22Rv1 (cell line): ENCODE results near the gene FAM241A.

Source experiments
- ZFX ChIP-seq: fragments of 450-650 bp; IDR thresholded peaks from 2 replicates; pipeline ENCODE4 v1.6.1; 2017; ENCODE audit warnings: antibody characterized with exemption, borderline replicate concordance
- TF ChIP-seq, protein P1 (sequence below): fragments of 450-650 bp; IDR thresholded peaks from 2 replicates; pipeline ENCODE4 v1.5.1; 2017; ENCODE audit warnings: mild to moderate bottlenecking

DNA sequence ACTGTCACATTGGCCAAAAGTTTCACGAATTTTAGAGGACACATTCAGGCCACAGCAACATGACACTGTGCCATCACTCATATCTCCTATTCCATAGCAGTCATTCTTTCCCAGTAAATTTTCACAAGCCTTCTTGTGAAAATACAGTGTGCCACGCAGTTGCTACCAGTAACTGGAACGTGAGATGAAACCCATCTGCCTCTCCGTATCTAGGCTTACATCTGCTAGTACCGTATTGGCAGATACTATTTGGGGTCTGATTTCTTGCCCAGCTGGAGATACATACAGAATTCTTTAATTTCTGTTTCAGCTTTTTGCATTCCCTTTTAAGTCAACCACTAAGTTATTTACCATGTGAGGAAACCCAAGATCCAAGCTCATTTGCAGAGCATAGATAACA, 8.7 kb upstream of the FAM241A start:
- TF ChIP-seq, protein P1, sequence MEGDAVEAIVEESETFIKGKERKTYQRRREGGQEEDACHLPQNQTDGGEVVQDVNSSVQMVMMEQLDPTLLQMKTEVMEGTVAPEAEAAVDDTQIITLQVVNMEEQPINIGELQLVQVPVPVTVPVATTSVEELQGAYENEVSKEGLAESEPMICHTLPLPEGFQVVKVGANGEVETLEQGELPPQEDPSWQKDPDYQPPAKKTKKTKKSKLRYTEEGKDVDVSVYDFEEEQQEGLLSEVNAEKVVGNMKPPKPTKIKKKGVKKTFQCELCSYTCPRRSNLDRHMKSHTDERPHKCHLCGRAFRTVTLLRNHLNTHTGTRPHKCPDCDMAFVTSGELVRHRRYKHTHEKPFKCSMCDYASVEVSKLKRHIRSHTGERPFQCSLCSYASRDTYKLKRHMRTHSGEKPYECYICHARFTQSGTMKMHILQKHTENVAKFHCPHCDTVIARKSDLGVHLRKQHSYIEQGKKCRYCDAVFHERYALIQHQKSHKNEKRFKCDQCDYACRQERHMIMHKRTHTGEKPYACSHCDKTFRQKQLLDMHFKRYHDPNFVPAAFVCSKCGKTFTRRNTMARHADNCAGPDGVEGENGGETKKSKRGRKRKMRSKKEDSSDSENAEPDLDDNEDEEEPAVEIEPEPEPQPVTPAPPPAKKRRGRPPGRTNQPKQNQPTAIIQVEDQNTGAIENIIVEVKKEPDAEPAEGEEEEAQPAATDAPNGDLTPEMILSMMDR, result no peak
- TF ChIP-seq ZFX, result no peak
